ENCODE measurements around the gene VIPR1.

DNA sequence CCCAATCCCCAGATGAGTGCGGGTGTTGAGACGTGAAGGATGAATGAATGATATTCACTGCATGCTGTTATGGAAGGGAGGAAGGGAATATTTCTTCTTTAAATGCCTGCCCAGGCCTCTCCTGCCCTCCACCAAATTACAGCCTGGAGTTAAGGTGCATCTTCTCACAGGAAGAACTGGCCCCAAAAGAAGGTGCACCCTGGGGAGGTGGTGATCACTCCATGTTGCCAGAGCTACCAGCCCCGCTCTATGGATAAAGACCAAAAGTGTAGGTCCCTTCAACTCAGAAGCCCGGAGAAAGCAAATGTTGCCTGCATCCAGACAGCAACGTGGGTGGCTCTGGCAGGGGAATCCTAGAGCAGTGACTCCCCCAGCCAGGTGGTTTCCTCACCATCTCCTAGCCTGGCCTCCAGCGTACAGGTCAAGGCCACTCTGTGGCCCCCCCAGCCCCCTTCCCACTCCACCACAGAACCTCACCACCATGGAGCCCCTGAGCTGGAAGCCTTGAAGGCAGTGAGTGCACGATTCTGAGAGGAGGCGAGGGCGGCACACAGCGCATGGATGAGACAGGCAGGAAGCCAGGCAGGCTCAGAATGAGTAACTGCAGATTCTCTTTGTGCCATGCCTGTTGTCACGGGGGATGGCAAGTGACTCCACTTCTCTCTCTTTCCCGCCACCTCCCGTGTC, 3.5 kb upstream of the VIPR1 start:
- no peak for TF ChIP-seq POLR2AphosphoS5 (IDR thresholded peaks at IDR 0.05; ENCODE audit: low read depth, low read length)
- no peak for TF ChIP-seq POLR2A (IDR thresholded peaks at IDR 0.05; ENCODE audit: low read depth, low read length)
